ENCODE measurements around the gene IL4R.

DNA sequence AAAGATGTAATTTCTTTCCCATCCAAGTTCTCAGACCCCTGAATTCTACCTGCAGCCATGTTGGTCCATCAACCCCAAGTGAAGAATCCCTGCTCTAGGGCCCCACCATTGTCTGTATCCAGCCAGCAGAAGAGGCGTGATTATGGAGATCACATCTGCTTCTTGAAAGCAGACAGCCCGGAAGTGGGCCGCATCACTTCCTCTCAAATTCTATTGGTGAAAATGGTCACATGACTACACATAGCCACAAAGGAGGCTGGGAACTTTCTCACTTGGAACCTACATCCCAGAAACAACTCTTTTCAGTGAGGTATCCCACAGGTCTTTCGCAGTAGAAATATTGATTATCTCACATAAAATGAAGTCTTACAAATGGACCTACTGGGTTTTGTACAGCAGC is 40.1 kb downstream of the IL4R start:
- TF ChIP-seq, protein P1, sequence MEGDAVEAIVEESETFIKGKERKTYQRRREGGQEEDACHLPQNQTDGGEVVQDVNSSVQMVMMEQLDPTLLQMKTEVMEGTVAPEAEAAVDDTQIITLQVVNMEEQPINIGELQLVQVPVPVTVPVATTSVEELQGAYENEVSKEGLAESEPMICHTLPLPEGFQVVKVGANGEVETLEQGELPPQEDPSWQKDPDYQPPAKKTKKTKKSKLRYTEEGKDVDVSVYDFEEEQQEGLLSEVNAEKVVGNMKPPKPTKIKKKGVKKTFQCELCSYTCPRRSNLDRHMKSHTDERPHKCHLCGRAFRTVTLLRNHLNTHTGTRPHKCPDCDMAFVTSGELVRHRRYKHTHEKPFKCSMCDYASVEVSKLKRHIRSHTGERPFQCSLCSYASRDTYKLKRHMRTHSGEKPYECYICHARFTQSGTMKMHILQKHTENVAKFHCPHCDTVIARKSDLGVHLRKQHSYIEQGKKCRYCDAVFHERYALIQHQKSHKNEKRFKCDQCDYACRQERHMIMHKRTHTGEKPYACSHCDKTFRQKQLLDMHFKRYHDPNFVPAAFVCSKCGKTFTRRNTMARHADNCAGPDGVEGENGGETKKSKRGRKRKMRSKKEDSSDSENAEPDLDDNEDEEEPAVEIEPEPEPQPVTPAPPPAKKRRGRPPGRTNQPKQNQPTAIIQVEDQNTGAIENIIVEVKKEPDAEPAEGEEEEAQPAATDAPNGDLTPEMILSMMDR (IDR thresholded peaks at IDR 0.05) = no peak
- TF ChIP-seq POLR2A (IDR thresholded peaks at IDR 0.05) = no peak
